Measurements from ENCODE around the gene CD55.

DNA sequence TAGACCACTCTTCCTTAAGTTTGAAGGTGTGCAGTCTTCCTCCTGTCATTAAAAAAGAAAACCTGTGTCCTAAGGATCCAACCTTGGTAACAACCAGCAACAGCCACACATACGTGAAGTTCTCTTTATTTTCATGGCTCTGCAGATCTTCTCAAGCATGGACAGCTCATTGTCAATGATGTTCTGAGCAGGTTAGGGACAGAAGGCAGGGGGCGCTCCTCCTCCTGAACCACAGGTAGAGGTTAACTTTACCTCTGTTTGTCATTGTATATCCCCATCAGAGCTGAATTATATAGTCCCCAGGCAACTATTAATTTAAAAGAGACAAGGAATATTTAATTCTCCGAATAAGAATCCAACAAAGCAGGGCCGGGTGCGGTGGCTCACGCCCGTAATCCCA, 80.1 kb downstream of the CD55 start:
- TF ChIP-seq, protein P1, sequence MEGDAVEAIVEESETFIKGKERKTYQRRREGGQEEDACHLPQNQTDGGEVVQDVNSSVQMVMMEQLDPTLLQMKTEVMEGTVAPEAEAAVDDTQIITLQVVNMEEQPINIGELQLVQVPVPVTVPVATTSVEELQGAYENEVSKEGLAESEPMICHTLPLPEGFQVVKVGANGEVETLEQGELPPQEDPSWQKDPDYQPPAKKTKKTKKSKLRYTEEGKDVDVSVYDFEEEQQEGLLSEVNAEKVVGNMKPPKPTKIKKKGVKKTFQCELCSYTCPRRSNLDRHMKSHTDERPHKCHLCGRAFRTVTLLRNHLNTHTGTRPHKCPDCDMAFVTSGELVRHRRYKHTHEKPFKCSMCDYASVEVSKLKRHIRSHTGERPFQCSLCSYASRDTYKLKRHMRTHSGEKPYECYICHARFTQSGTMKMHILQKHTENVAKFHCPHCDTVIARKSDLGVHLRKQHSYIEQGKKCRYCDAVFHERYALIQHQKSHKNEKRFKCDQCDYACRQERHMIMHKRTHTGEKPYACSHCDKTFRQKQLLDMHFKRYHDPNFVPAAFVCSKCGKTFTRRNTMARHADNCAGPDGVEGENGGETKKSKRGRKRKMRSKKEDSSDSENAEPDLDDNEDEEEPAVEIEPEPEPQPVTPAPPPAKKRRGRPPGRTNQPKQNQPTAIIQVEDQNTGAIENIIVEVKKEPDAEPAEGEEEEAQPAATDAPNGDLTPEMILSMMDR (IDR thresholded peaks at IDR 0.05) = no peak
- TF ChIP-seq POLR2A (IDR thresholded peaks at IDR 0.05) = no peak
